Tibial nerve (tissue), 4 donors: ENCODE data around the gene C9orf50. TPM values are rescaled to one million over a fixed set of nuclear protein-coding genes. Genes with fewer than 3 reads are reported as not detected.

Experiments
- DNase-seq, 2 donors: peaks; one replicate each; pipeline ENCODE4 v3.0.0-alpha.2; 2019; ENCODE audit warnings: low spot score in 2 of 2
- H3K27ac ChIP-seq, 4 donors: fragments of 200-600 bp; sonication (generic) in 3 of 4; one replicate each; pipeline ENCODE4 v1.5.1; 2017 to 2019; ENCODE audit warnings: mild to moderate bottlenecking in 1 of 4
- H3K27me3 ChIP-seq, 2 donors: fragments of 200-600 bp; sonication (generic) in 1 of 2; one replicate each; pipeline versions ENCODE4 v1.5.1 to v1.6.0; 2017 to 2019
- H3K36me3 ChIP-seq, 3 donors: fragments of 200-600 bp; sonication (generic); one replicate each; pipeline ENCODE4 v1.5.1; 2018 to 2019
- H3K4me1 ChIP-seq, 4 donors: fragments of 200-600 bp; sonication (generic) in 3 of 4; one replicate each; pipeline ENCODE4 v1.5.1; 2017 to 2019
- H3K4me3 ChIP-seq, 4 donors: fragments of 200-600 bp; sonication (generic) in 3 of 4; one replicate each; pipeline ENCODE4 v1.5.1; 2017 to 2019; ENCODE audit warnings: mild to moderate bottlenecking in 1 of 4, moderate library complexity in 1 of 4
- H3K9me3 ChIP-seq, 4 donors: fragments of 200-600 bp; sonication (generic) in 3 of 4; one replicate each; pipeline ENCODE4 v1.5.1; 2017 to 2019
- EP300 ChIP-seq, 2 donors: sonication (generic); formaldehyde crosslinking; IDR thresholded peaks; one replicate each; pipeline ENCODE4 v1.6.1; 2017; ENCODE audit warnings: antibody characterized with exemption in 2 of 2, mild to moderate bottlenecking in 1 of 2
- POLR2A ChIP-seq, 2 donors: fragments of 450-650 bp; IDR thresholded peaks; one replicate each; pipeline ENCODE4 v1.6.1; 2017; ENCODE audit warnings: antibody characterized with exemption in 2 of 2, mild to moderate bottlenecking in 2 of 2, moderate library complexity in 2 of 2
- WGBS, 2 donors: methylation state at CpG; one replicate each; pipeline ENCODE4 v1.1.5; 2018; 5-methylcytosine and 5-hydroxymethylcytosine counted together
- total RNA-seq, 4 donors: library from RNA; depleted of rRNA; stranded (reverse); fragments of >200 nt; gene quantifications; one replicate each; pipeline ENCODE4 v1.1.0, GENCODE V29; 2016
- TF ChIP-seq, protein P1 (sequence below), 5 experiments: fragments of 200-600 bp in 3 of 5; fragments of 450-650 bp in 2 of 5; sonication (generic) in 3 of 5; IDR thresholded peaks; one replicate each; pipeline ENCODE4 v1.5.1; 2016 to 2019; ENCODE audit warnings: antibody characterized with exemption in 5 of 5, mild to moderate bottlenecking in 3 of 5, moderate library complexity in 2 of 5

C9orf50 gene
- total RNA-seq, 4 donors from 2014 or later = 0.90 to 1.7 (median 1.3) TPM

DNA sequence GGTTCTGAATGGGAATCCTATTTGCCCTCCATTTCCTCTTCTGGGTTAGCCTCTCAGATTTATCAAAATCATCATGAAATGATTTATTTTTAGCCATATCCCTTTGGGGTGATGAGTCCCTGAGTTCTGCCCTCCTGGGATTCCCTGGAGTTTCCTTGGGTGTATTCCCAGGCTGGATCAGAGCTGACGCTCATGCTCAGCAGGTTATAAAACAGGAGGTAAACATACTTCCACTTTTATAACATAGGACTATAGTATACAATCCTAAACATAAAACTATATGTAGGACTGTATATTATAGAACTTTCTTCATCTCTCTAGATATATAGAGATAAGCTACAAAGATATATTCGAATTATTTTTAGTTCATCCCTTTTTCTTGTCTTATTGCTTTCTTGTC is 40.1 kb upstream of the C9orf50 start:
- no peaks in the 10 kb centered on the region for H3K36me3 ChIP-seq
- TF ChIP-seq POLR2A (IDR thresholded peaks at IDR 0.05) = no peak
- TF ChIP-seq, protein P1, sequence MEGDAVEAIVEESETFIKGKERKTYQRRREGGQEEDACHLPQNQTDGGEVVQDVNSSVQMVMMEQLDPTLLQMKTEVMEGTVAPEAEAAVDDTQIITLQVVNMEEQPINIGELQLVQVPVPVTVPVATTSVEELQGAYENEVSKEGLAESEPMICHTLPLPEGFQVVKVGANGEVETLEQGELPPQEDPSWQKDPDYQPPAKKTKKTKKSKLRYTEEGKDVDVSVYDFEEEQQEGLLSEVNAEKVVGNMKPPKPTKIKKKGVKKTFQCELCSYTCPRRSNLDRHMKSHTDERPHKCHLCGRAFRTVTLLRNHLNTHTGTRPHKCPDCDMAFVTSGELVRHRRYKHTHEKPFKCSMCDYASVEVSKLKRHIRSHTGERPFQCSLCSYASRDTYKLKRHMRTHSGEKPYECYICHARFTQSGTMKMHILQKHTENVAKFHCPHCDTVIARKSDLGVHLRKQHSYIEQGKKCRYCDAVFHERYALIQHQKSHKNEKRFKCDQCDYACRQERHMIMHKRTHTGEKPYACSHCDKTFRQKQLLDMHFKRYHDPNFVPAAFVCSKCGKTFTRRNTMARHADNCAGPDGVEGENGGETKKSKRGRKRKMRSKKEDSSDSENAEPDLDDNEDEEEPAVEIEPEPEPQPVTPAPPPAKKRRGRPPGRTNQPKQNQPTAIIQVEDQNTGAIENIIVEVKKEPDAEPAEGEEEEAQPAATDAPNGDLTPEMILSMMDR (IDR thresholded peaks at IDR 0.05) = no peak
- 83 to 92% methylated on average over 2 of the region's 2 CpGs for WGBS, 2 donors

DNA sequence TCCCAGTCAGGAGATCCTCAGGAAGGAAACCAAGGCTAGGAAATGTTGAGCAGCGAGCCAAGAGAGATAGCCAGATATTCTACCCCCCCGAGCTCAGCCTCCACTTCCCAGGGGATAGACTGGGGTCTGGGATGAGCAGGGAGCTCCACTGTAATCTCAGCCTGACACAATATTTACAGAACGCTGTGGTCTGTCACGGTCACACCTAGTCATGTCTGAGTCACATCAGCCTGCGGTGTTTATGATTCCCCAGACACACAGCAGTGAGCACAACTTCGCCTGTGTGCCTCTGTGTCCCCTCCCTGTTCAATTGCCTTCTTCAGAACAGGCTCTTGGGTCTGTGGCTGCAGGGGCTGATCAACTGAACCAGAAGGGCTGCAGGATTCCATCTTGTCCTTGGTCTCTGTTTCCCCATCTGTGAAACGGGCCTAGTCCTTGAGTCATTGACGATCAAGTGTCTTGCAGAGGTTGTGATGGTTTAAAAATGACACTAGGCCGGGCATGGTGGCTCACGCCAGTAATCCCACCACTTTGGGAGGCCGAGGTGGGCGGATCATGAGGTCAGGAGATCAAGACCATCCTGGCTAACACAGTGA is 36.0 kb upstream of the C9orf50 start:
- no peak for TF ChIP-seq POLR2A (IDR thresholded peaks at IDR 0.05)
- no peak for TF ChIP-seq EP300 (IDR thresholded peaks at IDR 0.05)
- TF ChIP-seq, protein P1 (IDR thresholded peaks at IDR 0.05) = no peak

More for the DNA sequence above, 40.1 kb upstream of the C9orf50 start:
- DNase-seq = no peak
- Histone ChIP-seq H3K27me3 (peaks cover 0 to 24% of the 10 kb centered on the region in 2 donors), H3K9me3 (no peaks in the 10 kb centered on the region), H3K27ac (no peak overlapping the region), H3K4me3 (no peak overlapping the region), H3K4me1 (peaks cover 0 to 11% (median 4%) of the 10 kb centered on the region in 4 donors)

DNA sequence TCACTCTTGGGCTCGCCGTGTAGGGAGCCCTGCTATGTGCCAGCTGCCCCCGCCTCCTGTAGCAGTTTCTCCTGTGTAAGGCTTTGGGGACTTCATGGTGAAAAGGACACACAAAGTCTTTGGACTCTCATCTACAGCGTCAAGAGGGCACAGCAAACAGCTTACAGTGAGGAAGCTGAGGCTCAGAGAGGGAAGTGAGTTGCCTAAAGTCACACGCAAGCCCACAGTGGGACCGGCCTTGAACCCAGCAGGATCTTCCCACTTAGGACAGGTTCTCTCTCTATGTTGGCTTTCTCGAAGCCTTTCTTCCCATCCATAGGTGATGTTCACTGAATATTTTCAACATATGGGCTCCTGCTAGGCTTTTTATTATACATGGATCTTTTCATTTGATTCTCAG is 34.8 kb upstream of the C9orf50 start:
- 68 to 85% methylated on average over 6 to 7 of the region's 7 CpGs for WGBS, 2 donors
- no peak for DNase-seq
- H3K36me3 ChIP-seq = no peaks in the 10 kb centered on the region
- TF ChIP-seq, protein P1 (IDR thresholded peaks at IDR 0.05) = no peak
- TF ChIP-seq EP300 (IDR thresholded peaks at IDR 0.05) (no peak), POLR2A (IDR thresholded peaks at IDR 0.05) (no peak)
- no peak overlapping the region for H3K27ac ChIP-seq
- no peaks in the 10 kb centered on the region for H3K9me3 ChIP-seq
- H3K4me3 ChIP-seq = no peak overlapping the region
- H3K4me1 ChIP-seq = peaks cover 0 to 15% (median 0%) of the 10 kb centered on the region in 4 donors
- no peaks in the 10 kb centered on the region for H3K27me3 ChIP-seq

More for the DNA sequence above, 36.0 kb upstream of the C9orf50 start:
- DNase-seq = no peak
- Histone ChIP-seq H3K4me1 (peaks cover 0 to 15% (median 0%) of the 10 kb centered on the region in 4 donors), H3K27me3 (no peaks in the 10 kb centered on the region), H3K9me3 (no peaks in the 10 kb centered on the region), H3K36me3 (no peaks in the 10 kb centered on the region), H3K27ac (no peak overlapping the region), H3K4me3 (no peak overlapping the region)
- 75 to 80% methylated on average over 12 of the region's 12 CpGs for WGBS, 2 donors

DNA sequence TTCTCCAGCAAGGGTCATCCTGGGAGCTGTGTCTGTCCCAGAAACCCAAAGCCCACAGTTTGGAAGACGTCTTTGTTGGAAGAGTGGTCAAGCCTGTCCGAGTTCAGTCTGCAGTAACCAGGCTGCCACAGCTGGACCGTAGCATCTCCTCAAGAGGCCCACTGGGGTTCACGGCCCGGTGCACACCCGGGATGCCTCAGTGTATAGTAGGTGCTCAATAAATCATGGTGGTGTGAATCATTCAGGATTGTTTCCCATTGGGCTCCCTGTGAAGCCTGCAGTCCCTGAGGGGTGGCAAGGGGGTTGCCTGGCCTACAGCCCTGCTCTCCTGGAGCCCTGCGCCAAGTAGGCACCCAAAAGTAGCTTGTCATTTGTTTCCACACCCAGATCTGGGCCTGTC is 34.3 kb upstream of the C9orf50 start:
- Histone ChIP-seq H3K36me3 (no peaks in the 10 kb centered on the region), H3K27ac (no peak overlapping the region), H3K4me3 (no peak overlapping the region), H3K4me1 (peaks cover 0 to 15% (median 0%) of the 10 kb centered on the region in 4 donors), H3K9me3 (no peaks in the 10 kb centered on the region), H3K27me3 (no peaks in the 10 kb centered on the region)
- 94% methylated on average over 7 of the region's 7 CpGs for WGBS, 2 donors
- DNase-seq = no peak
- TF ChIP-seq, protein P1 (IDR thresholded peaks at IDR 0.05) = no peak
- no peak for TF ChIP-seq EP300 (IDR thresholded peaks at IDR 0.05)
- no peak for TF ChIP-seq POLR2A (IDR thresholded peaks at IDR 0.05)

DNA sequence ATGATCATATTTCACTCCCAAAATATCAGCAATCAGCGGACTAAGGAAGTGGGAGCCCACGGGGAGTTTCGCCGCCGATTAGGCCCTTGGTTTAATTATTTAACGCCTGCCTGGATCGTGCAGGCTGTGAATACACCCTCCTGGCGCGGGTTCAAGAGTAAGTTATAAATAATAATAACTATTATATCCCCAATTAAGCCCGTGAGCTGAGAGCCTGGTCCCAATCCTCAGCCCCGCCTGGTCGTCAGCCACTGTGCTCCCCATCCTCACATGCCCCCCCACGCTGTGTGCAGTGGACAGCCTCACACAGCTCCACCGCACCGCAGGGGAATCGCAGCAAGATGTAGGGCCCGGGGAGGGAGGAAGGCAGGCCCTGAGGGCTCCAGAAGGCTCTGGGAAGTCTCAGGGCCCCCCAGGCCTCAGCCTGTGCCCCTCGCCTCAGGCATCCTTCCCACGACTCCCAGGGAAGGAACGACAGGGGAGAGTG is 33.7 kb upstream of the C9orf50 start:
- TF ChIP-seq EP300 (IDR thresholded peaks at IDR 0.05) = no peak
- TF ChIP-seq, protein P1 (IDR thresholded peaks at IDR 0.05) = no peak
- no peak for TF ChIP-seq POLR2A (IDR thresholded peaks at IDR 0.05)
- 36 to 48% methylated on average over 18 to 20 of the region's 20 CpGs for WGBS, 2 donors
- H3K27me3 ChIP-seq = no peaks in the 10 kb centered on the region
- no peaks in the 10 kb centered on the region for H3K9me3 ChIP-seq
- H3K4me1 ChIP-seq = peaks cover 0 to 15% (median 0%) of the 10 kb centered on the region in 4 donors
- no peak overlapping the region for H3K4me3 ChIP-seq
- no peaks in the 10 kb centered on the region for H3K36me3 ChIP-seq
- DNase-seq = no peak
- H3K27ac ChIP-seq = peak overlapping the region in 1 of 4 donors; percentile 12
